OCI-LY3 (cell line): Measurements from ENCODE around the gene KRT73.

Experiments
- H2AFZ ChIP-seq: fragments of 200-600, 300-600 bp; shearing (Covaris generic); 2 replicates; pipeline ENCODE4 v1.6.0; 2014; ENCODE audit warnings: antibody characterized with exemption, low read depth, low read length
- H3K27ac ChIP-seq: fragments of 200-600, 300-600 bp; sonication (generic); 2 replicates; pipeline ENCODE4 v1.5.1; 2014; ENCODE audit warnings: mild to moderate bottlenecking, low read length, moderate library complexity, mixed read lengths
- H3K27me3 ChIP-seq: fragments of 200-600, 300-600 bp; sonication (generic); 2 replicates; pipeline ENCODE4 v1.6.1; 2014; ENCODE audit warnings: low read depth, low read length, mixed read lengths
- H3K36me3 ChIP-seq: fragments of 200-600, 300-600 bp; sonication (generic); replicated peaks from 2 replicates; pipeline ENCODE3; 2014; ENCODE audit warnings: low read depth, low read length, mixed read lengths
- H3K4me1 ChIP-seq: fragments of 300-600, 200-600 bp; sonication (generic); 2 replicates; pipeline ENCODE4 v1.6.1; 2014; ENCODE audit warnings: low read length, mixed read lengths
- H3K4me2 ChIP-seq: fragments of 200-600, 300-600 bp; sonication (generic); 2 replicates; pipeline ENCODE4 v1.6.1; 2014; ENCODE audit warnings: low read length, mixed read lengths
- H3K4me3 ChIP-seq: fragments of 300-600, 200-600 bp; sonication (generic); 2 replicates; pipeline ENCODE4 v1.5.1; 2014; ENCODE audit warnings: antibody characterized with exemption, mild to moderate bottlenecking, low read length, moderate library complexity
- H3K79me2 ChIP-seq: fragments of 300-600, 200-600 bp; shearing (Covaris generic); 2 replicates; pipeline ENCODE4 v1.6.1; 2014; ENCODE audit warnings: mild to moderate bottlenecking, low read length, mixed read lengths
- H3K9ac ChIP-seq: fragments of 300-600, 200-600 bp; shearing (Covaris generic); 2 replicates; pipeline ENCODE4 v1.6.0; 2014; ENCODE audit warnings: mild to moderate bottlenecking, low read length, moderate library complexity
- H3K9me3 ChIP-seq: fragments of 200-600, 300-600 bp; shearing (Covaris generic); 2 replicates; pipeline ENCODE4 v1.6.1; 2014; ENCODE audit warnings: low read length, mixed read lengths; ENCODE audit not compliant: insufficient read depth
- H4K20me1 ChIP-seq: fragments of 200-600, 300-600 bp; sonication (generic); 2 replicates; pipeline ENCODE4 v1.6.1; 2016; ENCODE audit warnings: low read length, mixed read lengths; ENCODE audit not compliant: insufficient read depth
- EZH2phosphoT487 ChIP-seq: fragments of 200-600 bp; shearing (Covaris generic); IDR thresholded peaks from 2 replicates; pipeline ENCODE4 v1.6.1; 2018; ENCODE audit warnings: antibody characterized with exemption, mixed run types, low read depth
- TF ChIP-seq, protein P1 (sequence below): fragments of 200-600, 300-600 bp; sonication (generic); IDR thresholded peaks from 2 replicates; pipeline ENCODE4 v1.5.1; 2014; ENCODE audit warnings: antibody characterized with exemption, low read length, low read depth

KRT73 gene

DNA sequence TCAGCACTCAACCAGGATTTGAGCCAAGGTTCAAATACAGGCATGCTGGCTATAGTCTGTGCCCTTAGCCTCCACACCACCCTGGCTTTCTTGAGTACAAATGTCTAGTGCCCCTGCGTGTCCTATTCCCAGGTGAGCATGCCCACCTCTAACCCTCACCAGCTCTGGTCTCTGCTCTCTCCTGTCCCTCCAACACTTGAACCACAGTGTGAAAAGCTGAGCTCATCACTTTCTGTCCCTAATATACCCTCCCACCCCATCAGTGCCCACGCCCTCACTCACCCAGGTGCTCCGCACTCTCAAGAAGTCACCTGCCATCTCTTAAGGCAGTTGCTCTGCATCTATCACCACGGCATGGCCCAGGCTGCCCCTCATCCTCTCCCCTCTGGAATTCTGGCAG, 58.4 kb downstream of the KRT73 start:
- no peaks in the 10 kb centered on the region for H3K36me3 ChIP-seq
- H3K4me3 ChIP-seq, result no peak overlapping the region
- H3K9ac ChIP-seq, result no peak overlapping the region
- no peaks in the 10 kb centered on the region for H3K9me3 ChIP-seq
- TF ChIP-seq, protein P1, sequence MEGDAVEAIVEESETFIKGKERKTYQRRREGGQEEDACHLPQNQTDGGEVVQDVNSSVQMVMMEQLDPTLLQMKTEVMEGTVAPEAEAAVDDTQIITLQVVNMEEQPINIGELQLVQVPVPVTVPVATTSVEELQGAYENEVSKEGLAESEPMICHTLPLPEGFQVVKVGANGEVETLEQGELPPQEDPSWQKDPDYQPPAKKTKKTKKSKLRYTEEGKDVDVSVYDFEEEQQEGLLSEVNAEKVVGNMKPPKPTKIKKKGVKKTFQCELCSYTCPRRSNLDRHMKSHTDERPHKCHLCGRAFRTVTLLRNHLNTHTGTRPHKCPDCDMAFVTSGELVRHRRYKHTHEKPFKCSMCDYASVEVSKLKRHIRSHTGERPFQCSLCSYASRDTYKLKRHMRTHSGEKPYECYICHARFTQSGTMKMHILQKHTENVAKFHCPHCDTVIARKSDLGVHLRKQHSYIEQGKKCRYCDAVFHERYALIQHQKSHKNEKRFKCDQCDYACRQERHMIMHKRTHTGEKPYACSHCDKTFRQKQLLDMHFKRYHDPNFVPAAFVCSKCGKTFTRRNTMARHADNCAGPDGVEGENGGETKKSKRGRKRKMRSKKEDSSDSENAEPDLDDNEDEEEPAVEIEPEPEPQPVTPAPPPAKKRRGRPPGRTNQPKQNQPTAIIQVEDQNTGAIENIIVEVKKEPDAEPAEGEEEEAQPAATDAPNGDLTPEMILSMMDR, result no peak
- no peak for TF ChIP-seq EZH2phosphoT487
- H4K20me1 ChIP-seq, result no peaks in the 10 kb centered on the region
- H3K27ac ChIP-seq, result no peak overlapping the region
- H3K79me2 ChIP-seq, result no peaks in the 10 kb centered on the region
- no peaks in the 10 kb centered on the region for H3K4me1 ChIP-seq
- H3K4me2 ChIP-seq, result no peak overlapping the region
- H3K27me3 ChIP-seq, result peaks cover 56% of the 10 kb centered on the region
- no peak overlapping the region for H2AFZ ChIP-seq

DNA sequence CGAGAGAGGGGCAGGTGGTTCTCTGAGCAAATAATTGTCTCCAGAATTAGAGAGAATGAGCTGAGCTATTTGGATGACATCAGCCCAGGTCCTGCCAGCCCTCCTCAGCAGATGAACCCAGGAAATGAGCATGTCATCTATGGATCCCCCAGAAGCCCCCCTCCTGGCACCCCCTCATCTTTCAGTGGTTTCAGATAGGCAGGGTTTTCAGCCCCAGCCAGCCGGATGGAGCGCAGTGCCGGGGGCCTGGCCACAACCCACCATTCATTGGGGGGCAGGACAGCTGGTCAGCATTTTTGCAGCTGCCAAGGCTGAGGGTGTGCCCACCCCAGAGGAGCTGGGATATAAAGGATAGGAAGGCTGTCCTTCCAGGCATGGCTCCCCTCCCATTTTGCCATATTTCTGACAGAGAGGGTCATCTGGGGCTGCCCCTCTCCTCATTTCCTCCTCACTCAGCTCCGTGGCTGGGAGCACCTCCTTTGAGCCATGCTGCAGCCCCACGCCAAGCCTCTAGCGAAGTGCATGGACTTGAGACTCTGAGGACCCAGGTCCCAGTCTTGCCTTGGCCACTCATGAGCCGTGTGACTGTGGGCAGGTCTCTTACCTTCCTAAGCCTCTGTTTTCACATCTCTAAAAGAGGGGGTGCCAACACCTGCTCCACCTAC, 59.4 kb downstream of the KRT73 start:
- Histone ChIP-seq H3K4me3 (no peak overlapping the region), H3K27ac (no peak overlapping the region), H3K4me1 (no peaks in the 10 kb centered on the region), H3K79me2 (no peaks in the 10 kb centered on the region), H2AFZ (no peak overlapping the region), H3K4me2 (no peak overlapping the region), H3K9me3 (no peaks in the 10 kb centered on the region), H4K20me1 (no peaks in the 10 kb centered on the region), H3K27me3 (peaks cover 49% of the 10 kb centered on the region), H3K9ac (no peak overlapping the region), H3K36me3 (no peaks in the 10 kb centered on the region)
- TF ChIP-seq EZH2phosphoT487, result no peak
- TF ChIP-seq, protein P1, result no peak
